DOHH2 (cell line): ENCODE data around the gene KLHDC4.

Experiments used
- H3F3A ChIP-seq: fragments of 200-600 bp; sonication (generic), shearing (Covaris generic); 2 replicates; pipeline ENCODE4 v1.6.0; 2016; ENCODE audit warnings: antibody characterized with exemption, mild to moderate bottlenecking; ENCODE audit not compliant: control insufficient read depth, insufficient read depth
- H3K27ac ChIP-seq: fragments of 200-600 bp; sonication (generic); 2 replicates; pipeline ENCODE4 v1.5.1; 2014; ENCODE audit warnings: low read depth, mild to moderate bottlenecking, low read length, moderate library complexity
- H3K27me3 ChIP-seq: fragments of 200-600 bp; sonication (generic); 2 replicates; pipeline ENCODE4 v1.6.1; 2014; ENCODE audit warnings: mild to moderate bottlenecking, low read length, mixed read lengths; ENCODE audit not compliant: control insufficient read depth
- H3K36me3 ChIP-seq: fragments of 200-600 bp; sonication (generic); 2 replicates; pipeline ENCODE4 v1.6.1; 2014; ENCODE audit warnings: mild to moderate bottlenecking, low read length, moderate library complexity, mixed read lengths; ENCODE audit not compliant: control insufficient read depth
- H3K4me1 ChIP-seq: fragments of 200-600 bp; sonication (generic); 2 replicates; pipeline ENCODE4 v1.6.1; 2014; ENCODE audit warnings: mild to moderate bottlenecking, low read length, mixed read lengths; ENCODE audit not compliant: control insufficient read depth
- H3K4me2 ChIP-seq: fragments of 200-600 bp; sonication (generic); 2 replicates; pipeline ENCODE4 v1.6.0; 2014; ENCODE audit warnings: mild to moderate bottlenecking, low read length, moderate library complexity
- H3K4me3 ChIP-seq: fragments of 200-600 bp; sonication (generic); 2 replicates; pipeline ENCODE4 v1.5.1; 2014; ENCODE audit warnings: mild to moderate bottlenecking, low read length, mixed read lengths
- H3K79me2 ChIP-seq: fragments of 200-600 bp; sonication (generic); 2 replicates; pipeline ENCODE4 v1.6.1; 2014; ENCODE audit warnings: mild to moderate bottlenecking, low read length, mixed read lengths; ENCODE audit not compliant: control insufficient read depth
- H3K9me2 ChIP-seq: fragments of 200-600 bp; sonication (generic); replicated peaks from 2 replicates; pipeline ENCODE4 v1.6.1; 2014; ENCODE audit warnings: mild to moderate bottlenecking, low read length, mixed read lengths; ENCODE audit not compliant: control insufficient read depth
- H3K9me3 ChIP-seq: fragments of 200-600 bp; sonication (generic); 2 replicates; pipeline ENCODE4 v1.6.1; 2014; ENCODE audit warnings: antibody characterized with exemption, low read length, mixed read lengths; ENCODE audit not compliant: control insufficient read depth, insufficient read depth
- H4K20me1 ChIP-seq: fragments of 200-600 bp; sonication (generic); 2 replicates; pipeline ENCODE4 v1.6.0; 2014; ENCODE audit warnings: low read depth, mild to moderate bottlenecking, antibody characterized with exemption, low read length, moderate library complexity; ENCODE audit not compliant: control insufficient read depth, insufficient read depth
- CTCF ChIP-seq: fragments of 200-600 bp; sonication (generic); IDR thresholded peaks from one replicate; pipeline ENCODE4 v1.5.1; 2014; ENCODE audit warnings: antibody characterized with exemption, mild to moderate bottlenecking, low read depth, low read length; ENCODE audit not compliant: poor library complexity, severe bottlenecking
- EZH2phosphoT487 ChIP-seq: fragments of 200-600 bp; sonication (generic); IDR thresholded peaks from 2 replicates; pipeline ENCODE4 v1.6.1; 2017; ENCODE audit warnings: borderline replicate concordance, mild to moderate bottlenecking, antibody characterized with exemption, low read length, moderate library complexity, mixed read lengths

Gene KLHDC4

DNA sequence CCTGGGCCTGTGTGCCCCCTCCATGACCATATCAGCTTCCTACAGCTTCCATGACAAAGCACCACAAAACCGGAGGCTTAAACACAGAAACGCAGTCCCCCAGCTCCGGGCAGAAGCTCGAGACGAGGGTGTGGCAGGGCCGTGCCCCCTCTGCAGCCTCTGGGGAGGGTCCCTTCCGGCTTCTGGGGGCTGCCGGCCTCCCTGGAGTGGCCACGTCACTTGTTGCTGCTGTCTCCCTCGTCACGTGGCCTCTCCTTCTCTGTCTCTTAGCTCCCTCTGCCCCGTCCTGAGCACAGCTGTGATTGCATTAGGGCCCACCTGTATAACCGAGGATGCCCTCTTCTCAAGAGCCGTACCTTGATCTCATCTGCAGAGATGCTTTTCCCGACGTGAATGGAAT, 98.9 kb downstream of the KLHDC4 start:
- Histone ChIP-seq H3K4me2 (no peak overlapping the region), H3K9me3 (no peaks in the 10 kb centered on the region), H3K4me3 (no peak overlapping the region), H4K20me1 (no peaks in the 10 kb centered on the region), H3K4me1 (peaks cover 3% of the 10 kb centered on the region), H3K36me3 (no peaks in the 10 kb centered on the region), H3K27ac (no peak overlapping the region), H3K79me2 (no peaks in the 10 kb centered on the region), H3K9me2 (no peaks in the 10 kb centered on the region), H3K27me3 (peaks cover 1% of the 10 kb centered on the region; the same call in 1 of the 2 replicates), H3F3A (no peaks in the 10 kb centered on the region)
- no peak for TF ChIP-seq EZH2phosphoT487
- no peak for TF ChIP-seq CTCF

DNA sequence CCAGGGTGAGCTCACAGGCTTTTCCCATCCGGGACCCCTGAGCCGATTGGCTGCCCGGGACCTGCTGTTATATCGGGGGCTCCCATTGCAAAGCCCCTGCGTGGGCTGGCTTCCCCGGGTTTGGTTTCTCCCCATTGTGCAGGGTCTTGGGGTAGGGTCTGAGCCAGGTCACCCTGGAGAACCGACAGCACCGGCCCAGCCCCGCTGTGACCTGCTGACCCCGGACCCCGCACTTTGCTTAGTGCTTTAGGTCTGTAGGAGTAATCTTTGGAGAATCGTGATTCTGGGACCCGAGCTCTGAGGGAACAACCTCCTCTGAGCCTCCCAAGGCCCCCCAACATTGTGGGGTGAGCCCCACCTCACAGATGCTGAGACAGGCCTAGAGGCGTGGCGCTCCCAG, 100.6 kb downstream of the KLHDC4 start:
- Histone ChIP-seq H3K4me1 (peaks cover 10% of the 10 kb centered on the region), H3K9me3 (no peaks in the 10 kb centered on the region), H3K9me2 (no peaks in the 10 kb centered on the region), H3K4me3 (no peak overlapping the region), H3K36me3 (no peaks in the 10 kb centered on the region), H4K20me1 (no peaks in the 10 kb centered on the region), H3K79me2 (no peaks in the 10 kb centered on the region), H3K27ac (no peak overlapping the region), H3K27me3 (peaks cover 13% of the 10 kb centered on the region), H3K4me2 (no peak overlapping the region), H3F3A (no peaks in the 10 kb centered on the region)
- TF ChIP-seq CTCF, result no peak
- no peak for TF ChIP-seq EZH2phosphoT487

DNA sequence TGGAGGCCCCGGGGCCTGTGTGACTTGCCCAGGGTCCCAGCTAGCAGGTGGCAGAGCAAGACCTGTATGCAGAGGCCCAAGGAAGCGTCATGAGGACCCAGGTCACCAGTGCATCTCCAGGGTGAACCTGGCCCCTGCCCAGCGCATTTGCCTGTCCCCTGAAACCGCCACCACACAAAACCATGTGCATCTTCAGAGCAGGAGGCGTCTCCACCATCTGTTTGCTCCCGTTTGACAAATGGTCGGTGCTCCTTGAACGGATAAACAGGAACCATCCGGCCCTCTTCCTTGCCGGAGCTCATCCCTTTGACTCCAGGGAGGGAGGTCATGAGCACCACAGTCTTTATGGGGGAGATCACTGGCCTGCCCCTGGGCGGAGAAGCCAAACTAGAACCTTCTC, 101.0 kb downstream of the KLHDC4 start:
- no peaks in the 10 kb centered on the region for H3K79me2 ChIP-seq
- TF ChIP-seq EZH2phosphoT487, result no peak
- no peak for TF ChIP-seq CTCF
- no peaks in the 10 kb centered on the region for H3F3A ChIP-seq
- no peaks in the 10 kb centered on the region for H4K20me1 ChIP-seq
- H3K4me1 ChIP-seq, result peaks cover 10% of the 10 kb centered on the region
- H3K9me2 ChIP-seq, result no peaks in the 10 kb centered on the region
- H3K4me2 ChIP-seq, result no peak overlapping the region
- no peak overlapping the region for H3K27ac ChIP-seq
- H3K27me3 ChIP-seq, result peaks cover 13% of the 10 kb centered on the region
- no peaks in the 10 kb centered on the region for H3K9me3 ChIP-seq
- H3K4me3 ChIP-seq, result no peak overlapping the region
- no peaks in the 10 kb centered on the region for H3K36me3 ChIP-seq
